KMS-11 (cell line): ENCODE data around the gene SLC29A4.

ENCODE experiments used
- H2AFZ ChIP-seq: fragments of 200-600 bp; sonication (generic); 2 replicates; pipeline ENCODE4 v1.6.1; 2016; ENCODE audit warnings: antibody characterized with exemption, mixed run types, low read depth
- H3K27ac ChIP-seq: fragments of 200-600 bp; sonication (generic); 2 replicates; pipeline ENCODE4 v1.6.1; 2016; ENCODE audit warnings: mild to moderate bottlenecking, mixed run types
- H3K27me3 ChIP-seq: fragments of 200-600 bp; sonication (generic); 2 replicates; pipeline ENCODE4 v1.6.1; 2017; ENCODE audit warnings: mild to moderate bottlenecking, low read depth, mixed run types, moderate library complexity; ENCODE audit not compliant: insufficient read depth
- H3K36me3 ChIP-seq: fragments of 200-600 bp; sonication (generic); 2 replicates; pipeline ENCODE4 v1.6.1; 2017; ENCODE audit warnings: mild to moderate bottlenecking, mixed run types; ENCODE audit not compliant: insufficient read depth
- H3K4me1 ChIP-seq: fragments of 200-600 bp; sonication (generic); 2 replicates; pipeline ENCODE4 v1.6.1; 2016; ENCODE audit warnings: mild to moderate bottlenecking, low read depth, mixed run types; ENCODE audit not compliant: poor library complexity, severe bottlenecking
- H3K4me2 ChIP-seq: fragments of 200-600 bp; sonication (generic); 2 replicates; pipeline ENCODE4 v1.7.0; 2016; ENCODE audit warnings: mild to moderate bottlenecking, mixed run types
- H3K4me3 ChIP-seq: fragments of 200-600 bp; sonication (generic); IDR thresholded peaks from 2 replicates; pipeline ENCODE4 v1.6.1; 2017; ENCODE audit warnings: low read depth, low read length, mixed read lengths; ENCODE audit not compliant: insufficient read depth
- H3K79me2 ChIP-seq: fragments of 200-600 bp; sonication (generic); 2 replicates; pipeline ENCODE4 v1.6.1; 2016; ENCODE audit warnings: low read depth, mixed run types; ENCODE audit not compliant: insufficient read depth
- H3K9ac ChIP-seq: fragments of 200-600 bp; sonication (generic); 2 replicates; pipeline ENCODE4 v1.6.1; 2016; ENCODE audit warnings: mild to moderate bottlenecking, mixed run types
- H4K20me1 ChIP-seq: fragments of 200-600 bp; sonication (generic); 2 replicates; pipeline ENCODE4 v1.6.1; 2016; ENCODE audit warnings: mild to moderate bottlenecking, mixed run types; ENCODE audit not compliant: insufficient read depth
- TF ChIP-seq, protein P1 (sequence below): fragments of 200-600 bp; sonication (generic); conservative IDR thresholded peaks from 2 replicates; pipeline ENCODE4 v1.6.1; 2017; ENCODE audit warnings: low read depth, mild to moderate bottlenecking, antibody characterized with exemption, low read length, moderate library complexity, mixed read lengths

SLC29A4 gene

DNA sequence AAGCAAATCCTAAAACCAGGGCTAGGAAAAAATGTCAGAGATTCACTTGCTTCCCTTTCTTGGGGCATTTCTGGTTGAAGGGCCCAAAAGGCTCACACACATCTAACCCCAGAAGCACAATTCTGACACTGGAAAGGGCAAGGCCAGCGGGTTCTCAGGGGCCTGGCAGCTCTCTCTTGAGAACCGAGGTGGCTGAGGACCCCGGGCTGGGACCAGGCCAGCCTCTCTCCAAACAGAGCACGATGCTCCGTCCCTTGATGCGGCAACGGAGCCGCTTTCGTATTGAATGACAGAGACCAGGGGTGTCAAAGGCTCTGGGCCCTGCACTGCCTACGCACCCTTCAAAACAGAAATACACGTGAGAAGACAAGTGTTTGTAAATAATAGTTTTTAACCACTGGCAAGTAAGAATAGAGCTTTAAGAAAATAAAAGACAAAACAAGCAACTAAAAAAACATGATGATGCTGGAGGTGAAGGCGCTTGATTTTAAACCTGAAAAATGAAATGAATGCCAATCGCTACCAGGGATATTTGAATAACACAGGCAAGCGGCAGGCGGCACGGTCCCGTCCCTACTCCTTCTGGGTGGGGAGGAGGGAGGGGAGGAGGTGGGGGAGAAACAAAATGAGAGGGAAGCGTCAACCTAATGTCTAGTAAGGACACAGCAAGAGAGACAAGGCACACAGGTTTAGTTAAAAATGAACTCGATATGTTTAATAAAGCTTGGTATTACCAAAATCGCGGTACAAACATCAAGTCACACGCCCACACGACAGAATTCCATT, 68.0 kb downstream of the SLC29A4 start:
- peaks cover 33% of the 10 kb centered on the region for H3K4me1 ChIP-seq
- H3K27ac ChIP-seq, result no peak overlapping the region
- no peak overlapping the region for H3K9ac ChIP-seq
- H3K4me2 ChIP-seq, result no peak overlapping the region
- no peaks in the 10 kb centered on the region for H4K20me1 ChIP-seq
- peaks cover 17% of the 10 kb centered on the region; the same call in 1 of the 2 replicates for H3K79me2 ChIP-seq
- H3K36me3 ChIP-seq, result no peaks in the 10 kb centered on the region
- no peaks in the 10 kb centered on the region for H3K27me3 ChIP-seq
- no peak overlapping the region for H2AFZ ChIP-seq
- TF ChIP-seq, protein P1, sequence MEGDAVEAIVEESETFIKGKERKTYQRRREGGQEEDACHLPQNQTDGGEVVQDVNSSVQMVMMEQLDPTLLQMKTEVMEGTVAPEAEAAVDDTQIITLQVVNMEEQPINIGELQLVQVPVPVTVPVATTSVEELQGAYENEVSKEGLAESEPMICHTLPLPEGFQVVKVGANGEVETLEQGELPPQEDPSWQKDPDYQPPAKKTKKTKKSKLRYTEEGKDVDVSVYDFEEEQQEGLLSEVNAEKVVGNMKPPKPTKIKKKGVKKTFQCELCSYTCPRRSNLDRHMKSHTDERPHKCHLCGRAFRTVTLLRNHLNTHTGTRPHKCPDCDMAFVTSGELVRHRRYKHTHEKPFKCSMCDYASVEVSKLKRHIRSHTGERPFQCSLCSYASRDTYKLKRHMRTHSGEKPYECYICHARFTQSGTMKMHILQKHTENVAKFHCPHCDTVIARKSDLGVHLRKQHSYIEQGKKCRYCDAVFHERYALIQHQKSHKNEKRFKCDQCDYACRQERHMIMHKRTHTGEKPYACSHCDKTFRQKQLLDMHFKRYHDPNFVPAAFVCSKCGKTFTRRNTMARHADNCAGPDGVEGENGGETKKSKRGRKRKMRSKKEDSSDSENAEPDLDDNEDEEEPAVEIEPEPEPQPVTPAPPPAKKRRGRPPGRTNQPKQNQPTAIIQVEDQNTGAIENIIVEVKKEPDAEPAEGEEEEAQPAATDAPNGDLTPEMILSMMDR, result no peak
- H3K4me3 ChIP-seq, result no peak overlapping the region

DNA sequence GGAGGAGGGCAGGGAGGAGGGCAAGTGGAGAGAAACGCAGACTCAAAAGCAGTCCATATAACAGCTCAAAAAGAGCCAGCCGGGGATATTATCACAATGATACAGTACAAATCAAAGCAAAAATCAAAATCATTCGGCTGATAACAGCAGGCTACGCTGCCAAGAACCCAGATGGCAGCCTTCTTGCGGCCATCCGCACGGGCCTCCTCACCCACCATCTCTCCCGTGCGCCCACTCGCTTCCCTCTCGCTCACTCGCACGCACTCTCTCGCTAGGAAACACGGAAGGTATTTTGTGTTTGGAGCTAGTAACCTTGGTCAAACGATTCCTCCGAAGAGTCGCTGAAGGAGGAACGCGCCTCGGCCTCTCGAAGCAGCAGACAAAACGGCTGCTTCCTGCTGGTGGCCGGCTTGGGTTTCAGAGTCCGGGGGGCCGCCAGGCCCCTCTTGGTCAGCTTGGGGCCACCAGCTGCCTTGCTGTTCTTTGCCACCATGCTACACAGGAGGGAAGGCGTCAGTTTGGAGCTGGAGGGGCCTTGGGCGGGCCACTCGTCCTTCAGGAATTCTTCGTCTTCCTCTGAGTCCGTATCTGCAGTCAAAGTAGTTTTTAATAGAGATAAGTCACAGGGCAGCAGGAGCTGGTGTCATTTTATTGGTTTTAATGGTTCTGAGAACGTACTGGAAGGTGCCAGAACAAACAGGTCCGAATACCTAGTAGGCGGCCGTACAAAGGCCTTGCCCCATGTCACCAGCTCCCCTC, 68.9 kb downstream of the SLC29A4 start:
- Histone ChIP-seq H3K79me2 (peaks cover 17% of the 10 kb centered on the region; the same call in 1 of the 2 replicates), H3K36me3 (no peaks in the 10 kb centered on the region), H4K20me1 (no peaks in the 10 kb centered on the region)

DNA sequence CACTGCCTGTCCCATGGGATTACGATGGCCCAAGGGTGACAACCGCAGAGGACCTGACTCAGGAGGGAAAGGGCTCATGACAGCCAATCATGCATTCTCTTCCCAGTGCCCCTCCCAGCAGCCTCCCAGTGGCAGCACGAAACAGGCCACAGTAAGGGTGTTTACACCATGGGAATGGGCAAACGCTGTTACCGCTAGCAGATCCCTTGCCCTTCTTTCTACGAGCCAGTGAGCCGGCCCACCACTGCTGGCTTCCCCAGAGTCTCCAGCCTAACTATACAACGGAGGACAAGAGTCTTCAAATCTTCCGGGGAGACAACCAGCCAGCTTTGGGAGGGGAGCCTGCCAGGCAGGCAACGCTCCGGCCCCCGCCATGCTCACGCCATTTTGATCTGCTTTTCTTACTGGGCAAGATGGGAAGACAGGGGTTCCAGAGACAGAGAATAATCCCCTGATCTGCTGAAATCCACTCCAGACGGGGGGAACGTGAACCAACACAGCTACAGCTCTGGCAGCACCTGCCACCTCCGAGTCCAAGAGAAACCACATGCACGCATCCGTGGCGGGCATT, 69.8 kb downstream of the SLC29A4 start:
- Histone ChIP-seq H3K4me1 (peaks cover 38% of the 10 kb centered on the region), H3K4me2 (no peak overlapping the region), H3K79me2 (peaks cover 17% of the 10 kb centered on the region; the same call in 1 of the 2 replicates), H4K20me1 (no peaks in the 10 kb centered on the region), H3K9ac (no peak overlapping the region), H3K27me3 (no peaks in the 10 kb centered on the region), H2AFZ (no peak overlapping the region), H3K36me3 (peaks cover 2% of the 10 kb centered on the region; the same call in 1 of the 2 replicates), H3K27ac (no peak overlapping the region), H3K4me3 (no peak overlapping the region)
- TF ChIP-seq, protein P1, result no peak

More for the DNA sequence above, 68.9 kb downstream of the SLC29A4 start:
- no peak overlapping the region for H3K9ac ChIP-seq
- TF ChIP-seq, protein P1, result no peak
- H3K27me3 ChIP-seq, result no peaks in the 10 kb centered on the region
- peaks cover 38% of the 10 kb centered on the region for H3K4me1 ChIP-seq
- H3K4me3 ChIP-seq, result no peak overlapping the region
- H3K27ac ChIP-seq, result no peak overlapping the region
- H2AFZ ChIP-seq, result no peak overlapping the region
- no peak overlapping the region for H3K4me2 ChIP-seq

DNA sequence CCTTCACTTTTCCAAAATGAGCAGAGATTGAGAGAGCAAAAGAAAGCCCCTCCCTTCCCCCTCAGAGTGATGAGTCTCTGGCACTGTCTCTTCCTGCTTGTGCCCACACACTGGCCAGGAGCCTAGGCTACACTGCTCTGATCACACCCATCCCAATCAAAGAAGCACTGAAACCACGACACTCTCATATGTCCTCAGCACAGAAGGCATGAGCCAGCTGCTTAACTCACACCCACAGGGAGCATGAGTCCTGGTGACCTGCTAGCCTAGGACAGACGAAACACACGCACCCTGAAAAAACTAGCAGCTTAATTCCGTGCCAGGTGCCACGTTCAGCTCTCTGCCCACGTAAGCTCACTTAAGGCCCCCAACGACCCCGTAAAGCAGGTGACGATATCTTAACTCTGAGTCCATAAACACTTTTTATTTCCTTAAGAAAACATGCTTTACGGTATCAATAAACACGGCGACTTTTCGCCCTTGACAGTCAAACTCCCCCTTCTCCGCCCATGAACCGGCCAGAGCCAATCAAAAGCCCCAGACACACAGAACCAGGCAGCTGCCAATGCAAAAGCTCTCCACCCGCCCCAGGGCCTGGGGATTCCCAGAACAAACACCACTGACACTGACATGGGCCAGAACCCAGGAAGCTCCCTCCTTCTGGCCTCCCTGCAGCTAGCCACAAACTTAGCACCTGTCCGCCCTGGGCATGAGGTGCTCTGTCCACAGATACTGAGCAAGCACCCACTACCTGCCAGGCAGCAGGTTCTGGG, 71.9 kb downstream of the SLC29A4 start:
- Histone ChIP-seq H3K9ac (peak overlapping the region; percentile 17; the same call in 1 of the 2 replicates), H3K27ac (peak overlapping the region; percentile 63), H3K27me3 (no peaks in the 10 kb centered on the region), H3K36me3 (peaks cover 3% of the 10 kb centered on the region; the same call in 1 of the 2 replicates), H3K4me1 (peaks cover 38% of the 10 kb centered on the region), H4K20me1 (no peaks in the 10 kb centered on the region), H3K4me3 (no peak overlapping the region), H3K79me2 (peaks cover 17% of the 10 kb centered on the region; the same call in 1 of the 2 replicates), H3K4me2 (peak overlapping the region; percentile 64), H2AFZ (peak overlapping the region; percentile 21; the same call in 1 of the 2 replicates)
- TF ChIP-seq, protein P1, result no peak
